MM.1S (cell line): Measurements from ENCODE around the gene TMEM245.

Experiments used
- DNase-seq: peaks from one replicate; pipeline ENCODE4 v3.0.0-alpha.2; 2015
- H2AFZ ChIP-seq: fragments of 300-600 bp; sonication (generic); 2 replicates; pipeline ENCODE4 v1.6.0; 2016; ENCODE audit warnings: antibody characterized with exemption, low read length
- H3F3A ChIP-seq: fragments of 300-600 bp; sonication (generic); 2 replicates; pipeline ENCODE4 v1.6.1; 2016; ENCODE audit warnings: mild to moderate bottlenecking, antibody characterized with exemption, low read length, moderate library complexity, mixed read lengths; ENCODE audit not compliant: insufficient read depth
- H3K27ac ChIP-seq: fragments of 300-600 bp; sonication (generic); 2 replicates; pipeline ENCODE4 v1.5.1; 2016; ENCODE audit warnings: mild to moderate bottlenecking, low read length
- H3K27me3 ChIP-seq: fragments of 300-600 bp; sonication (generic); replicated peaks from 2 replicates; pipeline ENCODE4 v1.6.0; 2016; ENCODE audit warnings: low read length; ENCODE audit not compliant: insufficient read depth
- H3K36me3 ChIP-seq: fragments of 300-600 bp; sonication (generic); replicated peaks from 2 replicates; pipeline ENCODE4 v1.6.1; 2016; ENCODE audit warnings: mild to moderate bottlenecking, low read length, mixed read lengths; ENCODE audit not compliant: insufficient read depth
- H3K4me1 ChIP-seq: fragments of 300-600 bp; sonication (generic); 2 replicates; pipeline ENCODE4 v1.6.1; 2016; ENCODE audit warnings: low read length, mixed read lengths
- H3K4me2 ChIP-seq: fragments of 300-600 bp; sonication (generic); 2 replicates; pipeline ENCODE4 v1.6.0; 2016; ENCODE audit warnings: low read depth, low read length
- H3K4me3 ChIP-seq: fragments of 300-600 bp; sonication (generic); 2 replicates; pipeline ENCODE4 v1.5.1; 2016; ENCODE audit warnings: low read length, mixed read lengths
- H3K79me2 ChIP-seq: fragments of 300-600 bp; sonication (generic); 2 replicates; pipeline ENCODE4 v1.6.1; 2016; ENCODE audit warnings: mixed run types, low read length, mixed read lengths
- H3K9ac ChIP-seq: fragments of 300-600 bp; sonication (generic); 2 replicates; pipeline ENCODE4 v1.6.1; 2016; ENCODE audit warnings: low read length, mixed read lengths
- H3K9me2 ChIP-seq: fragments of 300-600 bp; sonication (generic); replicated peaks from 2 replicates; pipeline ENCODE4 v1.6.1; 2016; ENCODE audit warnings: mild to moderate bottlenecking, low read length, mixed read lengths; ENCODE audit not compliant: insufficient read depth
- H3K9me3 ChIP-seq: fragments of 300-600 bp; sonication (generic); replicated peaks from 2 replicates; pipeline ENCODE4 v1.6.1; 2016; ENCODE audit warnings: mild to moderate bottlenecking, low read length, mixed read lengths; ENCODE audit not compliant: insufficient read depth
- H4K20me1 ChIP-seq: fragments of 300-600 bp; sonication (generic); 2 replicates; pipeline ENCODE4 v1.6.1; 2016; ENCODE audit warnings: mild to moderate bottlenecking, low read length, moderate library complexity, mixed read lengths; ENCODE audit not compliant: insufficient read depth
- EZH2 ChIP-seq: fragments of 300-600 bp; sonication (generic); optimal IDR thresholded peaks from 2 replicates; pipeline ENCODE3; 2017; ENCODE audit warnings: low read depth, mild to moderate bottlenecking, antibody characterized with exemption, low read length, mixed read lengths
- EZH2phosphoT487 ChIP-seq: fragments of 300-600 bp; sonication (generic); IDR thresholded peaks from 2 replicates; pipeline ENCODE4 v1.6.1; 2018; ENCODE audit warnings: antibody characterized with exemption, low read length
- TF ChIP-seq, protein P1 (sequence below): fragments of 300-600 bp; sonication (generic); IDR thresholded peaks from 2 replicates; pipeline ENCODE4 v1.5.1; 2016; ENCODE audit warnings: antibody characterized with exemption, low read length, mixed read lengths

TMEM245 gene

DNA sequence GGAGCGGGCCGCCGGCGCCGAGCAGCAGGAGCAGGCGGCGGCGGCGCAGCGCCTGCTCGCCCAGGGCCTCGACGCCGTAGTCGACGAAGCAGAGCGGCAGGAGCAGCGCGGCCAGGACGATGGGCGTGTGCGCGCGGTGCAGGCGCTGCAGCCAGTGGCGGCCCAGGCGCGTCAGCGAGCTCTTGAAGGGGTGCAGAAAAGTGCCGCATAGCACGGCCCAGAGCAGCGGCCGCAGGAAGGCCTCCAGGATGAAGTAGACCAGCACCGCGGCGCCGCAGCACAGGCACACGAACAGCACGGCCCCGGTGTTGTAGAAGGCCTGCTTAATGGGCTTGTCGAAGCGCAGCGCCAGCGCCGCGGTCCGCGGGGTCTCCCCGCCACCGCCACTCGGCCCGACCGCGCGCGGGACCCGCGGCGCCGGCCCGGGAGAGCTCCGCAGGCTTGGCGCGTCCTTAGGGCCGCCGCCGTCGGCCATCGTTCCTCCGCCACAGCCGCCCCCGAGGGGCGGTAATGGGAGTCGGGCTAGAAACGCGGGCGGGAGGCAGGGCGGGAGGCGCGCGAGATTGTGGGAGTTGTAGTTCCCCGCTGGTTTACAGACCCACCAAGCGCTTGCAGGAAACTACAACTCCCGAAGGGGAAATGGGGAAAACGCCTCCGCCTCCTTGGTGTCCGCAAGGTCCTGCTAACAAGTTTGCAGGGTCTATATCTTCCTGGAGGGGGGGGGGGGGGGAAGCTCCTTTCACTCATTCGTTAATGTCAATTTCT, at the start of gene TMEM245:
Gene TMEM245 (minus strand): TSS at position 509 of the 765 bp plus-strand sequence. CDS start 34 bp downstream, at position 475.
- peaks cover 3% of the 10 kb centered on the region; the same call in 1 of the 2 replicates for H4K20me1 ChIP-seq
- H3K9me3 ChIP-seq, result no peaks in the 10 kb centered on the region
- TF ChIP-seq, protein P1, sequence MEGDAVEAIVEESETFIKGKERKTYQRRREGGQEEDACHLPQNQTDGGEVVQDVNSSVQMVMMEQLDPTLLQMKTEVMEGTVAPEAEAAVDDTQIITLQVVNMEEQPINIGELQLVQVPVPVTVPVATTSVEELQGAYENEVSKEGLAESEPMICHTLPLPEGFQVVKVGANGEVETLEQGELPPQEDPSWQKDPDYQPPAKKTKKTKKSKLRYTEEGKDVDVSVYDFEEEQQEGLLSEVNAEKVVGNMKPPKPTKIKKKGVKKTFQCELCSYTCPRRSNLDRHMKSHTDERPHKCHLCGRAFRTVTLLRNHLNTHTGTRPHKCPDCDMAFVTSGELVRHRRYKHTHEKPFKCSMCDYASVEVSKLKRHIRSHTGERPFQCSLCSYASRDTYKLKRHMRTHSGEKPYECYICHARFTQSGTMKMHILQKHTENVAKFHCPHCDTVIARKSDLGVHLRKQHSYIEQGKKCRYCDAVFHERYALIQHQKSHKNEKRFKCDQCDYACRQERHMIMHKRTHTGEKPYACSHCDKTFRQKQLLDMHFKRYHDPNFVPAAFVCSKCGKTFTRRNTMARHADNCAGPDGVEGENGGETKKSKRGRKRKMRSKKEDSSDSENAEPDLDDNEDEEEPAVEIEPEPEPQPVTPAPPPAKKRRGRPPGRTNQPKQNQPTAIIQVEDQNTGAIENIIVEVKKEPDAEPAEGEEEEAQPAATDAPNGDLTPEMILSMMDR, result no peak
- TF ChIP-seq EZH2phosphoT487, result no peak
- no peak for TF ChIP-seq EZH2
- no peaks in the 10 kb centered on the region for H3K9me2 ChIP-seq
- H3K9ac ChIP-seq, result peak within 1 kb of the TSS; percentile 64
- no peaks in the 10 kb centered on the region for H3K36me3 ChIP-seq
- peak within 1 kb of the TSS; percentile 89 for H3K4me3 ChIP-seq
- H3K79me2 ChIP-seq, result peaks cover 49% of the 10 kb centered on the region
- peak; percentile 98 for DNase-seq
- peak within 1 kb of the TSS; percentile 85 for H2AFZ ChIP-seq
- H3F3A ChIP-seq, result peaks cover 13% of the 10 kb centered on the region; the same call in 1 of the 2 replicates
- H3K4me1 ChIP-seq, result peaks cover 29% of the 10 kb centered on the region
- no peaks in the 10 kb centered on the region for H3K27me3 ChIP-seq
- peak within 1 kb of the TSS; percentile 97 for H3K4me2 ChIP-seq
- H3K27ac ChIP-seq, result peak within 1 kb of the TSS; percentile 27; the same call in 1 of the 2 replicates

DNA sequence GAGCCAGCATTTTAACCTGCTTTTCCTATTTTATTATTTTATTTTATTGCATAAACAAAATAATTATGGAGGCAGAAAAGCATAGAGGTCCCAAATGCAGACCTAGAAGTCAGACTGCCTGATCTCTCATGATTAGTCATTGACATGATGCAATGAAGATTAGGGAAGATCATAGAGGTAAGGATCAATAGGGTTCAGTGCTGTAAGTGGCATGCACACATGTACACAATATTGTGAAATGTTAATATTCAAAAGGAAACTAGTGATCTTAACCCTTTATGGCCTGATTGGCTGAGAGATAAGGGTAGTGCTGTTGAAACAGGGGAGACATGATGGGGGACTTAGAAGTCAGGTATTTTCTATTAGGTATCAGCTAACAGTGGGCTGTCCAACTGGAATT, 48.4 kb upstream of the TMEM245 start:
- no peak for DNase-seq
- H3K4me1 ChIP-seq, result no peaks in the 10 kb centered on the region
- TF ChIP-seq EZH2, result no peak
- no peaks in the 10 kb centered on the region for H3K9me3 ChIP-seq
- H3F3A ChIP-seq, result no peaks in the 10 kb centered on the region
- no peaks in the 10 kb centered on the region for H3K79me2 ChIP-seq
- H3K27ac ChIP-seq, result no peak overlapping the region
- no peak overlapping the region for H2AFZ ChIP-seq
- H3K9me2 ChIP-seq, result no peaks in the 10 kb centered on the region
- H4K20me1 ChIP-seq, result no peaks in the 10 kb centered on the region
- H3K27me3 ChIP-seq, result no peaks in the 10 kb centered on the region
- H3K4me2 ChIP-seq, result no peak overlapping the region
- H3K4me3 ChIP-seq, result no peak overlapping the region
- no peak overlapping the region for H3K9ac ChIP-seq
- H3K36me3 ChIP-seq, result no peaks in the 10 kb centered on the region

DNA sequence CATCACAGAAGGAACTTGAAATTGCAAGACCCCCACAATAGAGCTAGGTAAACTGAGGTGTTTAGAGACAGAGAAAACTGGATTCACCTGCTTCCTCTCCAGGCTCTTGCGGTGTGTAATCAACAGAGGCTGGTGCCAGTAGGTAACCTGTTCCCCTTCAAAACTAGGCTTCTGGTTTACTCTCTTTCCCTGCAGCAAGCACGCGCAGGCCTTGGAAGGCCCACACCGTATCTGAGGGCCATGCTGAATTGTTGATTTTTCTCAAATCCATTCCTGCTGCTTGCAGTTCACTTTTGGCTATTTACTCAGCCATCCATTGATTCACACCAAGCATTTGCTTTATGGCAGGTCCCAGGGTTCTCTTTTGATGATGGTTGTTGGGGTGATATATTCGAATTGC, 48.0 kb upstream of the TMEM245 start:
- no peak overlapping the region for H3K4me2 ChIP-seq

More for the DNA sequence above, 48.0 kb upstream of the TMEM245 start:
- H3K4me3 ChIP-seq, result no peak overlapping the region
- no peaks in the 10 kb centered on the region for H3F3A ChIP-seq
- no peaks in the 10 kb centered on the region for H3K79me2 ChIP-seq
- H2AFZ ChIP-seq, result no peak overlapping the region
- H3K9ac ChIP-seq, result no peak overlapping the region
- H3K4me1 ChIP-seq, result no peaks in the 10 kb centered on the region
- TF ChIP-seq, protein P1, result no peak
- TF ChIP-seq EZH2phosphoT487 (no peak), EZH2 (no peak)
- no peak for DNase-seq
- no peaks in the 10 kb centered on the region for H4K20me1 ChIP-seq
- H3K9me3 ChIP-seq, result no peaks in the 10 kb centered on the region
- no peaks in the 10 kb centered on the region for H3K27me3 ChIP-seq
- H3K27ac ChIP-seq, result no peak overlapping the region
- H3K9me2 ChIP-seq, result no peaks in the 10 kb centered on the region
- no peaks in the 10 kb centered on the region for H3K36me3 ChIP-seq
